Measurements from ENCODE around the gene FNBP1L. TPM values are rescaled to one million over a fixed set of nuclear protein-coding genes. Genes with fewer than 3 reads are reported as not detected.

Gene FNBP1L
- total RNA-seq, 1 experiment from 2014 or later, result 21.4 TPM

Other genes with a start within 250 kb of the FNBP1L start
- gene DR1, start 102.2 kb upstream of the FNBP1L start, total RNA-seq (2014; rRNA removed; shearing (Covaris generic)), result 80.0 and 117 TPM in 2 replicates
- gene BCAR3, start 233.7 kb downstream of the FNBP1L start, total RNA-seq (2014; rRNA removed; shearing (Covaris generic)), result 49.5 and 50.4 TPM in 2 replicates

All from SJSA1 (cell line).